Aorta (tissue), 5 donors: ENCODE data around the gene RPTOR. TPM values are rescaled to one million over a fixed set of nuclear protein-coding genes. Genes with fewer than 3 reads are reported as not detected.
"Not testable (repeated sequence)": the region's sequence is repeated elsewhere in the genome, so short reads cannot be mapped to it uniquely, and the experiment has no call there.

Experiments used
- ATAC-seq: fragments of 200-7000 bp; cut with Tn5 transposase; one replicate; pipeline ENCODE4 v1.9.1; 2022; ENCODE audit warnings: moderate library complexity; ENCODE audit not compliant: low FRiP score
- DNase-seq, 2 donors: peaks; one replicate each; pipeline ENCODE4 v3.0.0-alpha.2; 2020
- H3K27ac ChIP-seq, 2 donors: one replicate each; pipeline ENCODE4 v1.5.1; 2013; ENCODE audit warnings: low read length in 2 of 2, mild to moderate bottlenecking in 2 of 2, moderate library complexity in 2 of 2, control low read depth in 1 of 2, inconsistent platforms in 1 of 2, low read depth in 1 of 2
- H3K27me3 ChIP-seq, 2 donors: one replicate each; pipeline ENCODE4 v1.6.1; 2013; ENCODE audit warnings: control low read depth in 1 of 2, low read length in 1 of 2, mild to moderate bottlenecking in 1 of 2, moderate library complexity in 1 of 2; ENCODE audit not compliant: insufficient read depth in 2 of 2, control insufficient read depth in 1 of 2
- H3K36me3 ChIP-seq, 2 donors: one replicate each; pipeline ENCODE4 v1.6.1; 2013; ENCODE audit warnings: control low read depth in 1 of 2, low read length in 1 of 2, mild to moderate bottlenecking in 1 of 2; ENCODE audit not compliant: insufficient read depth in 2 of 2, control insufficient read depth in 1 of 2
- H3K4me1 ChIP-seq, 2 donors: one replicate each; pipeline ENCODE4 v1.6.1; 2013; ENCODE audit warnings: low read length in 2 of 2, control low read depth in 1 of 2, mild to moderate bottlenecking in 1 of 2, moderate library complexity in 1 of 2; ENCODE audit not compliant: insufficient read depth in 2 of 2, control insufficient read depth in 1 of 2
- H3K4me3 ChIP-seq, 2 donors: one replicate each; pipeline ENCODE4 v1.5.1; 2013; ENCODE audit warnings: low read length in 2 of 2, control low read depth in 1 of 2, mild to moderate bottlenecking in 1 of 2
- H3K9me3 ChIP-seq: one replicate; pipeline ENCODE4 v1.6.1; 2013; ENCODE audit warnings: mild to moderate bottlenecking, low read length; ENCODE audit not compliant: control insufficient read depth
- WGBS, 2 donors: extraction: QIAGEN DNeasy Blood & Tissue Kit; methylation state at CpG; one replicate each; pipeline ENCODE4 v1.1.7; 2013; 5-methylcytosine and 5-hydroxymethylcytosine counted together
- intact Hi-C, 2 donors: fragments of 100-400 bp; cut with DNase I; formaldehyde crosslinking; loops; one replicate each; pipeline versions ENCODE4 v1.14.2 to v1.15.0; 2022
- polyA plus RNA-seq, 2 donors: library from polyadenylated mRNA; stranded (reverse); fragments of 200-250 nt; gene quantifications; one replicate each; pipeline ENCODE4 v1.2.3, GENCODE V29; 2013
- total RNA-seq, 2 donors: library from RNA; stranded (reverse); fragmentation: NEBNext Ultra II Directional; extraction: Animal tissue kit (Norgen Biotek cat#: 25700); gene quantifications; one replicate each; pipeline ENCODE4 v1.2.1, GENCODE V29; 2021
- donor health status: healthy with polysubstance abuse.
- donor health status: Bipolar disorder and iron deficiency.
- donor health status: DM: no; HTN: no; CAD: no.
- donor health status: DM: no; HTN: no; CAD: no.
- donor health status: DM: yes; HTN: yes; CAD: no.

The RPTOR gene
- total and polyA plus RNA-seq, 4 donors: 2.1 to 31.4 (median 18.6) TPM

DNA sequence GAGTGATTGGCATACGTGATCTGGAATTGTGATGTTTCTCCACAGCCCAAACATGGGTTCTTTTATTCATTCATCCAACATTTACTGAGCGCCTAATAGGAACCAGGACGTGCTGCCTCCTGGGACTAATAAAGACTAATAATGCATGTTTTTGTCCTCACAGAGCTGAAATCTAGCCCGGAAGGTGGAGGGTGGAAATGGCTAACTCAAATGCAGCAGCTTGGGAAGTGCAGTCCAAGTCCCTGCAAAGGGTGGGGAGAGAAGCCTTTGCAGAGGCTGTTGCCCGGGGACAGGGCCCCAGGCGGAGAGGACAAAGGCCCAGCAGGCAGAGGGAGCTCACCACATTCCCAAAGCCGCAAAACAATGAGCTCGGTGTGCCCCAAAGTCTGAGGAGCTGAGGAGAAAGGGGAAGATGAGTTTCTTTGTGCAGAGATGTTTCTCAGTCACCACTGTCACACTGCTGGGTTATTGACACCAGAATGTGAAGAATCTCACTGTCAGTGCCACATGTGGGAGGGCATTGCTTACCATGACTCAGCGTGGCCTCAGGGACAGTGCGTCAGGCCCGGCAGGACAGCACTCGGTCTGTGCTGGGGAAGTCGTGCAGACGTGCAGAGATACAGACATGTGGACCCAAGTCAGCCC lies 328.8 kb downstream of the RPTOR start:
- H3K27ac ChIP-seq: no peak overlapping the region
- no peaks in the 10 kb centered on the region for H3K9me3 ChIP-seq
- no peaks in the 10 kb centered on the region for H3K36me3 ChIP-seq
- no peaks in the 10 kb centered on the region for H3K27me3 ChIP-seq
- no peak for ATAC-seq
- peak in 1 of 2 donors; percentile 67 for DNase-seq
- H3K4me3 ChIP-seq: no peak overlapping the region
- intact Hi-C loops: no loop called here
- 90 to 93% methylated on average over 14 of the region's 14 CpGs for WGBS, 2 donors
- no peaks in the 10 kb centered on the region for H3K4me1 ChIP-seq

DNA sequence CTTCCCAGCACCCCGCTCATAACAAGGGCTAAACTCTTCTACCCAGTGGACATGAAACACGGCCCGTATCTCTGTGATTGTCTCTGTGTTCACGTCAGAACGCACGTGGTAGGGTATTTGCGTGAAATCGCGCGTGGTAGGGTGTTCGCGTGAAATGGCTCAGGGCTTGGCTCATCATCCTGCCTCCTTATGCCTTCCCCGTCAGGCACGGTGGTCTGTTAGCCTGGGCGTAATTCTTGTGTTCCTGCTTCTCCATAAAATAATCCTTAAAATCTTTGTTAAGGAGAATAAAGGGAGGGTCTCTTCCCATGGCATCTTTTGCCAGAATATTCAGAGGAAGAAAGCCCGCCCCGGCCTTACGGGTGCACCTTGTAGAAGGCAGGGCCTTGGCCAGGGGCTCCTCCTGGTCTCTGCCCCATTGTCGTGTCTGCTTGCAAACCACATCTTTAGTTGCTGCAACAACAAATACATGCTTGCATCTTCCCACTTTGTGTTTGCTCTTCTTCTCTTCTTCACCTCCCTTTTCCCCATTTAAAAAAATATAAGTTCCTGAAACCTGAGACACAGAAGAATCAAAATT lies 330.3 kb downstream of the RPTOR start:
- DNase-seq (peak in 1 of 2 donors; percentile 55), ATAC-seq (no peak)
- Histone ChIP-seq H3K27me3 (no peaks in the 10 kb centered on the region), H3K27ac (no peak overlapping the region), H3K4me1 (no peaks in the 10 kb centered on the region), H3K36me3 (no peaks in the 10 kb centered on the region), H3K9me3 (no peaks in the 10 kb centered on the region), H3K4me3 (no peak overlapping the region)
- intact Hi-C loops: no loop called here
- 95 to 97% methylated on average over 19 of the region's 19 CpGs for WGBS, 2 donors

- H3K27me3 ChIP-seq, H3K4me3 ChIP-seq, H3K27ac ChIP-seq, ATAC-seq, H3K9me3 ChIP-seq, H3K36me3 ChIP-seq, intact Hi-C loops, H3K4me1 ChIP-seq: not testable (repeated sequence)
- 97 to 98% methylated on average over 27 to 29 of the region's 29 CpGs for WGBS, 2 donors
- peak; percentile 18 to 53 for DNase-seq
Observed at GRCh38 chr17:80875480-80875995, 330.9 kb downstream of the RPTOR start.

- H3K4me1 ChIP-seq, H3K27ac ChIP-seq, H3K4me3 ChIP-seq, H3K36me3 ChIP-seq, intact Hi-C loops, ATAC-seq, H3K9me3 ChIP-seq, H3K27me3 ChIP-seq: not testable (repeated sequence)
- peak in 1 of 2 donors; percentile 16 for DNase-seq
- 96% methylated on average over 33 to 37 of the region's 39 CpGs for WGBS, 2 donors
Observed at GRCh38 chr17:80876456-80876949, 331.9 kb downstream of the RPTOR start.

GRCh38 chr17:80876950-80877728 lies 332.5 kb downstream of the RPTOR start:
- peak; percentile 30 to 54 for DNase-seq
- no peak overlapping the region for H3K4me3 ChIP-seq
- no peak overlapping the region for H3K27ac ChIP-seq
- no peak for ATAC-seq
- intact Hi-C loops: no loop called here
- H3K36me3 ChIP-seq: no peaks in the 10 kb centered on the region
- 91 to 95% methylated on average over 31 to 32 of the region's 32 CpGs for WGBS, 2 donors
- H3K27me3 ChIP-seq: no peaks in the 10 kb centered on the region
- no peaks in the 10 kb centered on the region for H3K4me1 ChIP-seq
- no peaks in the 10 kb centered on the region for H3K9me3 ChIP-seq

DNA sequence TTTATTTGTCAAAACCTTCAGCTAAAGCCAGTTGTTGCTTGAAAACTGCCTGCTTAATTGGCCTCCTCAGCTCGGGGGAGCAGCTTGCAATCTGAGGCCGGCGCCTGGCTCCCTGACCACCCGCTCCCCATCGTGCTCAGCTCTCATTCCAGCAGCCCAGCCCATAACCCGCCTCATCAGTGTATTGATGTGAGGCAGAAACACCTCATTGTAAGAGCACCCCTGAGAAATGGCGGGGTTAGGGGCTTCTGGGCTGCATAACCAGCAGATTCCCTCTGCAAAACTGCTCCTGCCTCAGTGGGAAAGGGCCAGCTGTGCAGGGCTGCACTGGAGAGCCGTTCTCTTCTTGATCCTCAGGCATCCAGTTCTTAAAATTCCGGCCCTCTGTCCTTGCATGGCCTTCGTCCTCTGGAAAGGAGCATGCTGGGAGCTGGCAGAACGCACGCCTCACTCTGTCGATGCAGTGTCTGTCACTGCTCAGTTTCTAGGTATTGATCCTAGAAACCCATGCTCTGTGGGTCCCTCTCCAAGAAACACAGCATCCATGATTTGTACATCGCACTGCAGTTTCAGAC lies 333.2 kb downstream of the RPTOR start:
- Histone ChIP-seq H3K4me3 (no peak overlapping the region), H3K4me1 (no peaks in the 10 kb centered on the region), H3K27me3 (no peaks in the 10 kb centered on the region), H3K27ac (no peak overlapping the region), H3K36me3 (no peaks in the 10 kb centered on the region), H3K9me3 (no peaks in the 10 kb centered on the region)
- peak in 1 of 2 donors; percentile 51 for DNase-seq
- ATAC-seq: no peak
- intact Hi-C loops: no loop called here
- 90% methylated on average over 14 of the region's 14 CpGs for WGBS, 2 donors

GRCh38 chr17:80878876-80879722 lies 334.5 kb downstream of the RPTOR start:
- Histone ChIP-seq H3K27ac (no peak overlapping the region), H3K4me3 (no peak overlapping the region), H3K9me3 (no peaks in the 10 kb centered on the region), H3K36me3 (peaks cover 0 to under 1% of the 10 kb centered on the region in 2 donors), H3K4me1 (no peaks in the 10 kb centered on the region), H3K27me3 (no peaks in the 10 kb centered on the region)
- ATAC-seq (no peak), DNase-seq (peak in 1 of 2 donors; percentile 56)
- 94% methylated on average over 31 of the region's 31 CpGs for WGBS, 2 donors
- intact Hi-C loops: no loop called here
